Frontal cortex (tissue), 4 donors: ENCODE measurements around the gene PEX11B. TPM values are rescaled to one million over a fixed set of nuclear protein-coding genes. Genes with fewer than 3 reads are reported as not detected.

ENCODE experiments used
- DNase-seq, 2 donors: peaks; one replicate each; pipeline ENCODE4 v3.0.0; 2012; ENCODE audit warnings: low spot score in 2 of 2
- FAIRE-seq: peaks from 2 replicates; lab custom pipeline; 2012; peaks lifted over from hg19 to GRCh38; lab: Jason Lieb, UNC
- total RNA-seq: library from RNA; depleted of rRNA; stranded (reverse); fragments of >200 nt; gene quantifications from one replicate; pipeline ENCODE4 v1.2.3, GENCODE V29; 2014
- donor health status: control.
- donor health status: control.
- donor health status: control.

PEX11B gene
- total RNA-seq, 1 donor from 2014 or later, result 35.5 TPM

DNA sequence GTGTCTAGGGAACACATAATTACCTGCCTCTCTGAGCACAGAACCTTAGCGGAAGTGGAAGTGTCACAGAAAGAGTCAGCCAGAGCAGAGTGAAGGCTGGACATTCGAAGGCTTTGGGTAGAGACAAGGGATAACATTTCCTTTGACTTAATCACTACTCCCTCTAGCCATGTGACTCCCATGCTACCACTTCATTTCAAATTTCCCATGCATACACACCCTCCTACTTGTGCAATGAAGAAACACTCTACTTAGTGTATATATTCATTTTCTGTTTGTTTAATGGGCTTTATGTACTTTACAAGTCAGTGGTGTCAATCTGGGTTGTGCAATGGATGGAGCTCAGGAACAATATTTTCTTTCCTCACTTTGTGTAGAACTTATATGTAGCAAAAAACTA is 39.8 kb downstream of the PEX11B start:
- no peak for FAIRE-seq

DNA sequence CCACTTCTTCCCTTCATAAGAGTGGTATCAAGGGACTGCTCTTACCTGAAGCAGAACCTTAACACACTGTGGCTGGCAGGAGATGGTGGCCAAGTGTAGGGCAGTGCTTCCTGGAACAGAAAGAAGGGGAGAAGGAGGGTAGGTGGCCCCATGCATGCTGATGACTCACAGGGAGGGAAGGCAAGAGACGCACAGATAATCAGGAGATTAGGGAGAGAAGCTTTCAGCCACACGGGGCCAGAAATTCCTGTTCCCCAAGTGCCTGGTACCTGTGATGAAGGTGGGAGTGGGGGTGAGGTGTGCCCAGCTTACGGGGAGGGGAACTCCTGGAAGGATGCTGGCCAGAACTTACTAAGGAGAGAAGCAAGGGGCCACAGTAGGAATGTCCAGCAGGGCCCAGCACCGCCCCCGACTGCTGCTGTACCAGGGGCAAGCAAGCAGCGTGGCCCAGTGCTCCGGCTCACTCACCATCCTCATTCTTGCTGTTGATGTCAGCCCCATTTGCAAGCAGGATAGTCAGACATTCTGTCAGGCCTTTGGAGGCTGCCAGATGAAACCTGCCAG is 40.5 kb downstream of the PEX11B start:
- FAIRE-seq (no peak), DNase-seq (no peak)

More for the DNA sequence above, 39.8 kb downstream of the PEX11B start:
- DNase-seq, result no peak

DNA sequence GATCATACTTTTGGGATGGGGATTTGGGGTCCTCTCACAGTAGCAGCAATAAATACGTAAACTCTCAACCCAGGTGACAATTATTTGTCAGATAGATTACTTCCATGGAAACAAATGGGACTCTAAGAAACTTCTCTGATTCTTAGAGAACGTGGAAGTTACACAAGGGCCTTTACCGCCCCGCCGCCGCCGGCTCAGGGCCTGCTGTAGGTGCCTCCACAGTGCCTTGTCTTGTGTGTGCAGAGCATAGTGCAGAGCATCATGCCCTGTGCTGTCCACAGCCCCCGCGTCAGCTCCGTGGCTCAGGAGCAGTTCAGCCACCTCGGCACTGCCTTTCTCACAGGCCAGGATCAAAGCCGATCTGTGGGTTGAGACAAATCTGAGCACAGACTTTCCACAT is 43.9 kb downstream of the PEX11B start:
- FAIRE-seq (no peak), DNase-seq (no peak)

DNA sequence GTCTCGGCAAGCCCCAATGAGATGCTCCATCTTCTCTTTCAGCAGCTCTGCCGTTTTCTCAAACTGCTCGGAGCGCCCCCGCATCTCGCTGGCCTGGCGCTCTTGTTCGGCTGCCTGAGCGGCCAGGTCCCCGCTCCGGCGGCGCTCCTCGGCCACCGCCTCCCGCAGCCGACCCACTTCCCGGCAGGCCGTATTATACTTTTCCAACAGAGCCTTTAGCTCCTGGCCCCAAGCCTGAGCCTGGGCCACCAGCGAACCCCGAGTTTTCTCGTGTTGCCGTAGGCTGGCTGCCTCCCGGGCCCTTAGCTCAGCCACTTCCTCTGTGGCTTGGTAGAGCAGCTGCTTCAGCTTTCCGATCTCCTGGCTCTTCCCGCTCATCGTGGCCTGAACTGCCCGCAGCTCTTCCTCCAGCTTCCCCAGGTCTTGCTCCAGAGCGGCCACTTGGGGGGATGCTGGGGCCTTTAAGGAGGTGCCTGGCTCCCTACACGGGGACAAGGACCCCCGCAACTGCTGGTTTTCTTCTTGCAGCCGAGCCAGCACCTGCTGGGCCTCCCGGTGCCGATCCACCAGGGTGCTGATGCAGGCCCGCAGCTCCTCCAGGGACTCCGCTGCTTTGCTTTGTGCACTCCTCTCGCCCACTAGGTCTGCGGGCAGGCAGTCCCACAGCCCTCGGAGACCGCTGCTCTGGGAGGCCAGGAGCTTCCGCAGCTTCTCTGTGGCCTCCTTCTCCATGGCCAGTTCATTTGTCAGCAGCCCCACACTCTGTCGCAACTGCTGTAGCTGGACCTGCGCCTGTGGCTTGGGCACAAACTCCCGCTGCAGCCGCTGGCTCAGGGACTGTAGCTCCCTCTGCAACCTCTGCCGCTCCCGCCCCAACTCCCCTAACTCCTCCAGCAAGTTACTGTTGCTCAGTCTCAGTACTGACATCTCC is 46.3 kb downstream of the PEX11B start:
- FAIRE-seq (no peak), DNase-seq (peak in 1 of 2 donors; percentile 54)

DNA sequence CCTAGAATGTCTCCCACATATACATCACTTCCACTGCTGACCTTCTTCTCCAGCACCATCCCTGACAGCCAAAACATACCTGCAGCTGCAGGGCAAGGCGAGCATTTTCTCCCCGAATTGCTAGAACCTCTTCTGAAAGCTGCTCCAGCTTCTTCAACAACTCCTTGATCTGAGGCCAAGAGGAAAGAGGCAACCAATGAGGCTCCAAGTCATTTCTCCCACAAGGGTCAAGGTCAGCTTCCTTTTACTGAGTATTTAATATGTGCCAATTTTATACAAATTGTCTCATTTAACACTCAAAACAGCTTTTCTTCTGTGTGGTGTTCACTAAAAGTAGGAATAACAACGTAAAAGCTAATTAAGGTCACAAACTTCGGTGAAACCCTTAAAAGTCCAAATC is 50.3 kb downstream of the PEX11B start:
- DNase-seq, result no peak
- no peak for FAIRE-seq

DNA sequence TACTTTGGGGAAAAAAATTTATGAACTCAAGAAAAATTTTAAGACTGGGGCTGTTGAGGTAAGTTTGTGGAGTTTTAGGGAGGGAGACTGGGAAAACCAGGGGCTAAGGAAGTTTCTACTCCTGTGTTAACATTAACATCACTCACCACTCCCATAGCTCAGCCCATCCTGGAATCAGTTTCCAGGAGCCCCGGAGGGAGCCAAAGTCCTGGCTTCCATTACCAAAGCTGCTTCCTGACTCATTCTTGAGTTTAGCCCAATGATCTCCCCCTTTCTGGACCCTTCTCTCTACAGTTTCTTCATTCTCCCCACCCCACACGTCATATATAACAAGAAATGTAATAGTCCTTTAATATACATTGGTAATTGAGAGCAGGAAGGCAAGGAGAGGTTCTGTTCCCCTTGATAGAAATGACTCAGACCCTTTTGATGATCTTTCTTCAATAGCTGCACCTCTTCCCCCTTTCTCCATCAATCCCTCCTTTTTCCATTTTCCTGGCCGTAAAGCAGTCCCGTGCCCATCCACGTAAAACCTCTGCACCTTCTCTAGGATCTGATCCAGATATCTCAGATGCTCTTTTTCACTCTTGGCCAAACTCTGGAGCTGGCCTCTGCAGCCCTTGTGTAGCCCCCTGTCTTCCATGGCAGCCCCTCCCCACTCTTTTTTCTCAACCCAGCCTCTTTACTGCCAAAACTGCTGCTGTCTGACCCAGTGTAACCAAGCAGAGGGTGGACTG is 55.1 kb downstream of the PEX11B start:
- DNase-seq (no peak), FAIRE-seq (no peak)

Other genes starting within 250 kb of the PEX11B start
- gene PDZK1, start 211.3 kb downstream of the PEX11B start, total RNA-seq, result 0.82 TPM
- not detected for gene CD160, start 199.2 kb downstream of the PEX11B start, total RNA-seq
- 26.5 TPM for gene RNF115, start 94.6 kb downstream of the PEX11B start, total RNA-seq
- gene POLR3C, start 94.5 kb downstream of the PEX11B start, total RNA-seq, result 30.6 TPM
- gene NUDT17, start 73.1 kb downstream of the PEX11B start, total RNA-seq, result 2.4 TPM
- gene PIAS3, start 59.6 kb downstream of the PEX11B start, total RNA-seq, result 6.1 TPM
- gene ANKRD35, start 32.9 kb downstream of the PEX11B start, total RNA-seq, result 0.82 TPM
- gene ITGA10, start 8.7 kb downstream of the PEX11B start, total RNA-seq, result 0.82 TPM
- 81.1 TPM for gene RBM8A, start 8.8 kb upstream of the PEX11B start, total RNA-seq
- 17.1 TPM for gene LIX1L, start 39.3 kb upstream of the PEX11B start, total RNA-seq
- 1.6 TPM for gene ANKRD34A, start 45.9 kb upstream of the PEX11B start, total RNA-seq
- gene POLR3GL, start 46.0 kb upstream of the PEX11B start, total RNA-seq, result 14.7 TPM
- 125 TPM for gene TXNIP, start 77.9 kb upstream of the PEX11B start, total RNA-seq
- not detected for gene HJV, start 103.0 kb upstream of the PEX11B start, total RNA-seq
- gene NBPF10, start 226.1 kb upstream of the PEX11B start, total RNA-seq, result 0.41 TPM